ENCODE data around the gene MGLL.

The MGLL gene

DNA sequence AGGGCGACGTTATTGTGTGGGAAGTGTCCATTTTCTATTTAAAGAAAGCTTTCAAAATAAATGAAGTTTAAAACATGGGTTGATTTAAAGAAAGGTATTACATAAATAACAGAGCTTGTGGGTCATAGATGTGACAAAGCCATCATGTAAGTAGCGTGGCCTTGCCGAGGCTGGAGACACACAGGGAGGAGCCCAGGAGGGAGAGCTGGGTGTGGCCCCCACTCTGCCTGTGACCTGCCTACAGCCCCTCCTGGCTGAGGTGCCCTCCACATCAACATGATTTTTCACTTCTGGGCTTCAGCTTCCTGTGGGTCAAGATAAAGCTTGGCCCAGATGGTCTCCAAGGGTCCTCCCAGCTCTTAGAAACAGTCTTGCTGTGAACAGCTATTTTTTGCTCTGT, 12.5 kb upstream of the MGLL start:
- DNase-seq = no peak

- no peak for DNase-seq
These were observed 11.1 kb upstream of the MGLL start for GRCh38 chr3:127833281-127834032.

- no peak for DNase-seq
These were observed 9.4 kb upstream of the MGLL start for GRCh38 chr3:127831723-127832172.

DNA sequence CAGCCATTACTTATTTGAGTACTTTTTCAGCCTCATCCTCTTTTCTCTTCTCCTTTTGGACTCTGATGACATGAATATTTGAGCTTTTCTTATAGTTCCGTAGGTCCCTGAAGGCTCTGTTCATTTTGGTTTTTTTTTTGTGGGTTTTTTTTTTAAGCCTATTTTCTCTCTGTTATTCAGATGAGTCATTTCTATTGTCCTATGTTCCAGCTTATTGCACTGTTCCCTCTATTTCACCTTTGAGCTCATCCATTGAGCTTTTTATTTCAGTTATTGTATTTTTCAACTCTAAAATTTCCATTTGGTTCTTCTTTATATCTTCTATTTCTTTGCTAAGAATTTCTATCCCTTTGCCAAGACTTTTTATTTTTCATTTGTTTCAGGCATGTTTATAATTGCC, 7.2 kb upstream of the MGLL start:
- no peak for DNase-seq

DNA sequence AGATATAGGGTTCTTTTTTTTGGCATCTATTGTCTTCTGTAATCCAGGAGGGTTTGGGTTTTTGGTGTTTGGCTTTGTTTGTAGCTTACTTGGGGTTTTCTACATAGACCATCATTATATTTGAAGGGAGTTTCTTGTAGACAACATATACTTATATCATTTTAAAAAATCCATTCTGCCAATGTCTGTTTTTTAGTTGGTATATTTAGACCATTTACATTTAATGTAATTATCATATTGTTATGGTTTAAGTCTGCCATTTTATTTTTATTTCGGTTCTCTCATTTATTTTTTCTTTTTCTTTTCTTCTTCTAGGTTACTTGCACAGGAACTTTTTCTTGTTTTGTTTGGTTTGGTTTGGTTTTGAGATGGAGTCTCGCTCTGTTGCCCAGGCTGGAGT, 5.5 kb upstream of the MGLL start:
- DNase-seq = no peak

DNA sequence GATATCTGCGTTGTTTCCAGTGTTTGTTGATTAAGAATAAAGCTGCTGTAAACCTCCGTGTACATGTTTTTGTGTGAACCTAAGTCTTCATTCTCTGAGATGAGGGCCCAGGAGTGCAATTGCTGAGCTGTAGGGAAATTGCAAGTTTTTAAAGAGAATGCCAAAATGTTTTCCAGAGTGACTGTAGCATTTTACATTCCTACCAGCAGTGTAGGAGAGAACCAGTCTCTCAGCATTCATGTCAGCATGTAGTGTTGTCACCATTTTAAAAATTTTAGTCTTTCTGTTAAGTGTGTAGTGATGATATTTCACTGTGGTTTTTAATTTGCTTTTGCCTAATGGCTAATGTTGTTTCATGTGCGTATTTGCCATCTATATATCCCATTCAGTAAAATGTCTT, 3.4 kb upstream of the MGLL start:
- DNase-seq = no peak

- DNase-seq = no peak
These were observed 2.0 kb upstream of the MGLL start for GRCh38 chr3:127824151-127824825.

DNA sequence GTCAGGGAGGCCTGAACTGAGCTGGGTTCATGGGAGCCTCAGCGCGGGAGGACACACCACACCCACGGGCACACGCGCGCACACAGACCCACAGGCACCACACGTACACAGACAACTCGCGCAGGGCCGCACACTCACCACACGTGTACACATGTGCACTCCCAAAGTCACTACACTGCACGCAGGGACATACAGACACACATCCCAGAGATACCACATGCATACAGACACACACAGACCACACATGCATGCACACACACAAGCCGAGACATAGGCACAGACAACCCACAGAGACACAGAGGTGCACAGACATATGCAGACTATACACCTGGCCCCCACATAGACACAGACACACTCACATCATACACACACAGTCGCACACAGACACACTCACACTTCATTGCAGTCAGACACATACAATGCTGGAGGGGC, 1.1 kb upstream of the MGLL start:
- no peak for DNase-seq

- no peak for DNase-seq
These were observed 539 bp upstream of the MGLL start for GRCh38 chr3:127822682-127823425.

GRCh38 chr3:127821394-127821793, 921 bp downstream of the MGLL start:
- DNase-seq = no peak

- DNase-seq = no peak
These were observed 1.4 kb downstream of the MGLL start for GRCh38 chr3:127820826-127821313.

GRCh38 chr3:127820221-127820825, 2.0 kb downstream of the MGLL start:
- no peak for DNase-seq

- no peak for DNase-seq
These were observed 2.7 kb downstream of the MGLL start for GRCh38 chr3:127819656-127820055.

- no peak for DNase-seq
These were observed 3.2 kb downstream of the MGLL start for GRCh38 chr3:127819086-127819485.

GRCh38 chr3:127817406-127817841, 4.9 kb downstream of the MGLL start:
- DNase-seq = no peak

GRCh38 chr3:127816783-127817405, 5.4 kb downstream of the MGLL start:
- no peak for DNase-seq

DNA sequence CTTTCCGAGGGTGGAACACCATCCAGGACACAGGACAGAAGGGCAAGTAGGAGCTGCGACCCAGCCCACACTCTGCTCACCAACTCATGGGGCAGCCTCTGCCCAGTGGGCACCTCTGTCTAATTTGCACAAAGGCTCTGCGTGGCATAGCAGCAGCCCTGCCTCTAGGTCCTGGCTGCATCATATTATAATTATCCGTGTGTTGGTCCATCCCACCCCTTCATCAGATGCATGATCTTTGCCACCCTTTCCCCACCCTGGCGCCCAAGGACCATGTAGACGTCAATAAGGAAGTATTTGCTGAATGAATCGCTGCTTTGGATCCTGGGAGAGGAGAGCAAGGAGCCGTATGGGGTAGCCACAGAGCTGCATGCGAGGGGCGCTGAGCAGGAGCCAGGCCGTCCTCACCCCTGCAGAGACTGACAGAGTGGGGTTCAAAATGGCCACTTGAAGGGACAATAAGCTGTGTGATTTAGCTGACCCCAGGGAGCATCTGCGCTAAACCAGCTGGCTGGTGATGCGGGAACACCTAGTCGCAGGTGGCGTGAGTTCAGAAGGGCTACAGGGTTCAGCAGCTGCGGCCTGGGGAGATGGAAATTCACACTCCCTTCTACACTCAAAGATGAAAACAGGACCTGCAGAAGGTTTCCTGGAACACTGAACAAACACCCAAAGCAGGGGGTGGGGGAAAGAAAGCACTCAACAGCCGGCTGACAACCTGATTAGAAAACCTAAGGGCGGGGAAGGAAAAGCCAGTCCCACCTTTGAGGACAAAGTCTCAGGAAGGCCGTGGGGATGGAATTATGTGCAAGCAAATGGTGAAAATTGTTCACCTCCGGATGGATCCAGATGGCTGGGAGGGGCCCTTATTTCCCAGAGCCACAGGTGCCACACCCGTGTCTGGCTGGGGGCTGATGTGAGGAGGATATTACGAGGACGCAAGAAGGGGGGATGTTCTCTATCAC, 6.4 kb downstream of the MGLL start:
- no peak for DNase-seq

DNA sequence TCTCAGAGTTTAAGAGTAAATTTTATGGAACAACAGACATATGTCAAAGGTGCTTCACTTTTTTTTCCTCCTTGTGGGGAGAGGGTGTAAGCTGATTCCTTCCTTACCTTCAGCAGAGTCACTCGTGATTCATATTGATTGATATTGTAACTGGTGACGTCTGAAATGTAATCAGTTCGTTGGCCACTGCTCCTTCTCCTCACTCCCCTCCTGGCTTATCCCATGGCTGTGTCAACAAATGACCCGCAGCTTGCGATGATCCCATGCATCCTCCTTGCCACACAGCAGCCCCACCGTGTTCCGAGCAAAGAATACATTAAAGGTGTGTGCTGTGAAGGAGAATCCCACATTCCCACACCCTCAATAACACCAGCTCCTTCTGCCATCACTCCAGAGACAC, 7.3 kb downstream of the MGLL start:
- DNase-seq = no peak

GRCh38 chr3:127814325-127814781, 8.0 kb downstream of the MGLL start:
- DNase-seq = no peak

DNA sequence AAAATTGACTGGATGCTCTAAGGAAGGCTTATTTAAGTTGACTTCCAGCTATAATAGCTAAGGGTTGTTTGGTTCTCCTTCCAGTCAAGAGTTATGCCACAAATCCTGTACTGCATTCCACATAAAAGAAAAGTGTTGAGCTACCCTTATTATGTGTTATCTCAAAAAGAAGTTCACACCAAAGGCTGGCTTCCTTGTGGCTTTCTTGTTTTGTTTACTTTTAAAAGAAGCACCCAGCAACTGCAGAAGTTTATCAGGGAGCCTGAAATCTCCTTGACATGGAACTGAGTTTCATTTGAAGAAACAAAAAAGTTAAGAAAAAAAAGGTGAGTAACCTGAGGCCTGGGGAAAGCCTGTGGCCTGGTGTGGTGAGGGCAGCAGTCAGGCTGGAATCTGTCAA, 10.2 kb downstream of the MGLL start:
- no peak for DNase-seq

DNA sequence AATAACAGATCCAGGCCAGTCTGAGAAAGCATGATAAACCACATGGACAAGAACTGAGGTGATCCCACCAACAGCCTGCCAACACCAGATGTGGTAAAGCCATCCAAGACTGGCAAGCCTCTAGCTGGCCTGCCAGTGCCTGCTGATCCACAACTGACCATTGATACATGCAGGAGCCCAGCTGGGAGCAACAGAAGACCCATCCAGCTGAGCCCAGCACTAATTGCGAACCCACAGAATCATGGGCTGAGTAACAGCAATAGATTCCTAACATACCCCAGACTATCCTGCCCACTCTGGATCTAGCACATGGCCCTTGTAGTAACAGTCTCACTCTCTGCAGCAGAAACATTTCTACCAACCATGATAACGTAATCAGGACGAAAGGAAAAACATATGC, 10.6 kb downstream of the MGLL start:
- DNase-seq = no peak

Data from CD4-positive, alpha-beta T cell treated with Interleukin-17A for 1 hour (primary cell).